RWPE2 (cell line): Measurements from ENCODE around the gene CASP4.
"Not testable (repeated sequence)": the region's sequence is repeated elsewhere in the genome, so short reads cannot be mapped to it uniquely, and the experiment has no call there.

Experiments used
- ATAC-seq: fragments of 200-7000 bp; cut with Tn5 transposase; 3 replicates; pipeline ENCODE4 v1.9.1; 2021; ENCODE audit warnings: low read depth
- DNase-seq: peaks from one replicate; pipeline ENCODE4 v3.0.0-alpha.2; 2020; ENCODE audit warnings: low spot score
- H3K27ac ChIP-seq: fragments of 450-650 bp; 2 replicates; pipeline ENCODE4 v1.5.1; 2017; ENCODE audit warnings: mild to moderate bottlenecking; ENCODE audit not compliant: poor library complexity, severe bottlenecking
- H3K27me3 ChIP-seq: fragments of 250-450 bp; sonication (Bioruptor Pico); 2 replicates; pipeline ENCODE4 v1.5.1; 2021; ENCODE audit warnings: mild to moderate bottlenecking, moderate library complexity; ENCODE audit not compliant: insufficient read depth, poor library complexity, severe bottlenecking
- H3K36me3 ChIP-seq: fragments of 250-450 bp; sonication (Bioruptor Pico); 2 replicates; pipeline ENCODE4 v1.5.1; 2020; ENCODE audit warnings: low read depth, mild to moderate bottlenecking, moderate library complexity
- H3K4me1 ChIP-seq: fragments of 250-450 bp; sonication (Bioruptor Pico); 2 replicates; pipeline ENCODE4 v1.5.1; 2021; ENCODE audit warnings: mild to moderate bottlenecking, moderate library complexity; ENCODE audit not compliant: insufficient read depth, poor library complexity, severe bottlenecking
- H3K4me3 ChIP-seq: fragments of 250-450 bp; sonication (Bioruptor Pico); 2 replicates; pipeline ENCODE4 v1.5.1; 2021; ENCODE audit warnings: mild to moderate bottlenecking, moderate library complexity; ENCODE audit not compliant: severe bottlenecking
- H3K9me3 ChIP-seq: fragments of 250-450 bp; sonication (Bioruptor Pico); 2 replicates; pipeline ENCODE4 v1.5.1; 2021; ENCODE audit warnings: mild to moderate bottlenecking, moderate library complexity; ENCODE audit not compliant: severe bottlenecking
- TF ChIP-seq, protein P1 (sequence below): fragments of 450-650 bp; IDR thresholded peaks from one replicate; pipeline ENCODE4 v1.5.1; 2017; ENCODE audit warnings: mild to moderate bottlenecking, moderate library complexity; ENCODE audit not compliant: poor library complexity, severe bottlenecking

Gene CASP4

DNA sequence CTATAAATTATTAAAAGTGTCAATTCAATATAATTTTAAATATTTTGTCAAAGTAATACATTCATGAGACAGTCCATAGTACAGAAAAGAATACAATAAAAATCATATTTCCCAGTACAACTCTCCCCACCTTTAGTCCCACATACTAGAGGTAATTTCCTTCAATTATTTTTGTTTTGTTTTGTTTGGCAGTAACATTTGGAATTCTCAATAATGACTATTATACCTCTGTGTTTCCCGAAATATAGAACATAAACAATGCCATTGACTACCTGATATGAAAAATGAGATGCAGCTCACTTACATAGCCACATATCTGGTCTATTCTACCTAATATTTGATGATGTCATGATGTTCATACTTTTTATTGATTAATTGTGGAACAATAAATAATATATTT, 24.4 kb upstream of the CASP4 start:
- H3K27me3 ChIP-seq, result no peaks in the 10 kb centered on the region
- no peak for ATAC-seq
- TF ChIP-seq, protein P1, sequence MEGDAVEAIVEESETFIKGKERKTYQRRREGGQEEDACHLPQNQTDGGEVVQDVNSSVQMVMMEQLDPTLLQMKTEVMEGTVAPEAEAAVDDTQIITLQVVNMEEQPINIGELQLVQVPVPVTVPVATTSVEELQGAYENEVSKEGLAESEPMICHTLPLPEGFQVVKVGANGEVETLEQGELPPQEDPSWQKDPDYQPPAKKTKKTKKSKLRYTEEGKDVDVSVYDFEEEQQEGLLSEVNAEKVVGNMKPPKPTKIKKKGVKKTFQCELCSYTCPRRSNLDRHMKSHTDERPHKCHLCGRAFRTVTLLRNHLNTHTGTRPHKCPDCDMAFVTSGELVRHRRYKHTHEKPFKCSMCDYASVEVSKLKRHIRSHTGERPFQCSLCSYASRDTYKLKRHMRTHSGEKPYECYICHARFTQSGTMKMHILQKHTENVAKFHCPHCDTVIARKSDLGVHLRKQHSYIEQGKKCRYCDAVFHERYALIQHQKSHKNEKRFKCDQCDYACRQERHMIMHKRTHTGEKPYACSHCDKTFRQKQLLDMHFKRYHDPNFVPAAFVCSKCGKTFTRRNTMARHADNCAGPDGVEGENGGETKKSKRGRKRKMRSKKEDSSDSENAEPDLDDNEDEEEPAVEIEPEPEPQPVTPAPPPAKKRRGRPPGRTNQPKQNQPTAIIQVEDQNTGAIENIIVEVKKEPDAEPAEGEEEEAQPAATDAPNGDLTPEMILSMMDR, result no peak

DNA sequence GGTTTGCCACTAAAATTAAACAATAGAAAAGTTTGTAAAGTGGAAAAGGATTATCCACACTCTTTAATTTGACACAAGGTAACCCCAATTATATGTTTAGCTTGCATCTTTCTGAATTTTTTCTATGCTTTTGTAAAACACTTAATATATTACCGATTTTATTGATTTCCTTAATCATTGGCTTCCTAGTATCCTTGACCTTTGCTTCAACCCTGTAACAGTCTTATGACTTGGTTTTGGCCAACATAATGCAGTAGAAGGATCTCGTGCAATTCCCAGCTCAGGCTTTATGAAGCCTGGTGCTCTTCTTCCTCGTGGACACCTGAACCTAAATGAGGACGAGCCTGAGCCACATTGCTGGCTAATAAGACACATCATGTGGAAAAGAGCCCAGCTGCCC, 23.6 kb upstream of the CASP4 start:
- H3K4me1 ChIP-seq, result no peaks in the 10 kb centered on the region
- TF ChIP-seq, protein P1, result no peak
- H3K9me3 ChIP-seq, result no peaks in the 10 kb centered on the region
- no peaks in the 10 kb centered on the region for H3K36me3 ChIP-seq
- no peaks in the 10 kb centered on the region for H3K27me3 ChIP-seq
- H3K27ac ChIP-seq, result no peak overlapping the region
- no peak overlapping the region for H3K4me3 ChIP-seq
- DNase-seq (no peak), ATAC-seq (no peak)

More for the DNA sequence above, 24.4 kb upstream of the CASP4 start:
- Histone ChIP-seq H3K27ac (no peak overlapping the region), H3K4me1 (no peaks in the 10 kb centered on the region), H3K4me3 (no peak overlapping the region), H3K36me3 (no peaks in the 10 kb centered on the region), H3K9me3 (no peaks in the 10 kb centered on the region)
- no peak for DNase-seq

DNA sequence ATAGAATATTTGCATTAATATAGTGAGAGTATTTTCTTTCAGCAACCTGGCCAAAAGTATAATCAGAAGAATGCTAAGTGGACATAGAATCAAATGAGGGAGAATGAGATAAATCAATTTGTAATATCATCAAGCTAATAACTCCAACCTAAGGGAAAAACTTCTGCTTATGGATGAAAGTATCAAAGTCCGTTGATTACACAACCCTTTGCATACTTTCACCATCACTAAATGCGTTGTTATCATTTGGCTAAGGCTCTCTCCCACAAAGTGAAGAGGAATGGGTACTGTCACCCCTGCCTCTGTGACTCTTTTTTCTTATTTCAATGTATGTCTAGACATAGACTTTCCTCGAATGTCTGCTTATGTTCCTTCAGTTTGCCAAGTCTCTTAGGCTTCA, 16.4 kb upstream of the CASP4 start:
- H3K27ac ChIP-seq, result no peak overlapping the region
- no peaks in the 10 kb centered on the region for H3K27me3 ChIP-seq
- no peaks in the 10 kb centered on the region for H3K9me3 ChIP-seq
- TF ChIP-seq, protein P1, result no peak
- ATAC-seq (no peak), DNase-seq (no peak)
- H3K4me1 ChIP-seq, result no peaks in the 10 kb centered on the region
- H3K36me3 ChIP-seq, result no peaks in the 10 kb centered on the region
- no peak overlapping the region for H3K4me3 ChIP-seq

DNA sequence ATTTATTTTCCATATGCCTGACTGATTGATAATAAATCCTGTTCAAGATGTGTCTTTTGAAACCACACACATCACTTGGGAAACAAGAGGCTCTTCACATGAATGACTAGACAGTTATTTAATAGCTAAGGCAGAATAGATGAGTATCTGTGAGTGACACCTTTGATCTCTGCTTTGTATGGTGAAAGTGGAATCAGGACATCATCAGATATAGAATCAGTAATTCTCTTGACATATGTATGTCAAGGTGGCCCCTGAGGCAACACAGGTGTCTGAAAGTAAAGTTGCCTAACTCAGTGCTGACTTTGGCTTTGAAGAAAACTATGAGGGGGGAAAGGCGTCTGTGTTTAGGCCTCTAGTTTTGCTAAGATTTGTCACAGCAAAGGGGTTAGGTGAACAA, 11.5 kb upstream of the CASP4 start:
- ATAC-seq, result no peak
- H3K9me3 ChIP-seq, result no peaks in the 10 kb centered on the region
- DNase-seq, result no peak
- no peaks in the 10 kb centered on the region for H3K27me3 ChIP-seq
- TF ChIP-seq, protein P1, result no peak
- no peak overlapping the region for H3K4me3 ChIP-seq
- H3K36me3 ChIP-seq, result no peaks in the 10 kb centered on the region
- H3K4me1 ChIP-seq, result no peaks in the 10 kb centered on the region
- no peak overlapping the region for H3K27ac ChIP-seq

DNA sequence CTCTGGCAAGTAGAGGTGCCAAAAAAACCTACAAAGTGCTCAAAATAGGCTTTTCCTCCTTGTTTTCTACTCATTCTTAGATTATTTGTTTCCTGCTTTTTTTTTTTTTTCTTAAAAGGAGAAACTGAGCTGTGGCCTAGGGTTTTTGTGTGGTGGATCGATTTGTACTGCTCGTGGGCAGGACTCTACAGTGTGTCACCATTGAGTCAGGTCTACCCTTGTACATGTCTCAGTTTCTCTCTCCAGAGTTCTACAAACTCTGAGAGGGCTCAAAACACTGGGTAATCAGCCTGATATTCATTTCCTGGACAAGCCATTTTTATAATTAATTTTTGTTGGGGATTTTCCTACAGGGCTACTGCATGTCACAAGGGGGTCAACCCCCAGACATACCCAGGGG, 5.2 kb upstream of the CASP4 start:
- H3K4me3 ChIP-seq, result no peak overlapping the region
- H3K27me3 ChIP-seq, result no peaks in the 10 kb centered on the region
- no peak overlapping the region for H3K27ac ChIP-seq
- TF ChIP-seq, protein P1, result no peak
- ATAC-seq, result no peak
- no peaks in the 10 kb centered on the region for H3K36me3 ChIP-seq
- H3K9me3 ChIP-seq, result no peaks in the 10 kb centered on the region
- DNase-seq, result no peak
- H3K4me1 ChIP-seq, result peaks cover 3% of the 10 kb centered on the region

DNA sequence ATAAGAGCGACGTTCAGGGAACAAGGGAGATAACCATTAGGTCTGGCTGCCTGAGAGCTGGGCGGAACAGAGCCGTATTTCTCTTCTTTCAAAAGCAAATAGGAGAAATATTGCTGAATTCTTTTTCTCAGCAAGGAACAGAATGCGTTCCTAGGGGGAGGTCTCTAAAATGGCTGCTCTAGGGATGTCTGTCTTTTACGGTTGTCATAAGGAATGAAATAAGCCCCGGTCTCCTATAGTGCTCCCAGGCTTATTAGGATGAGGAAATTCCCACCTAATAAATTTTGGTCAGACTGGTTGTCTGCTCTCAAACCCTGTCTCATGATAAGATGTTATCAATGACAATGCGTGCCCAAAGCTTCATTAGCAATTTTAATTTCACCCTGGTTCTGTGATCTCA, 4.5 kb upstream of the CASP4 start:
- DNase-seq, H3K4me3 ChIP-seq, ATAC-seq, H3K27me3 ChIP-seq, H3K36me3 ChIP-seq, H3K27ac ChIP-seq, H3K9me3 ChIP-seq, H3K4me1 ChIP-seq: not testable (repeated sequence)
